ENCODE data around the gene GRIP2. TPM values are rescaled to one million over a fixed set of nuclear protein-coding genes. Genes with fewer than 3 reads are reported as not detected.

GRIP2 gene
- total and polyA plus RNA-seq, 4 donors = 0.50 to 8.6 (median 1.9) TPM

GRCh38 chr3:14446988-14447570, 93.1 kb downstream of the GRIP2 start:
- H3K9me3 ChIP-seq (ENCODE audit: control insufficient read depth, low read length) = no peaks in the 10 kb centered on the region
- no peaks in the 10 kb centered on the region for H3K4me1 ChIP-seq (ENCODE audit: control insufficient read depth in 1 of 2, insufficient read depth in 2 of 2, low read length in 2 of 2)
- 97 to 100% methylated on average over 1 of the region's 1 CpG for WGBS, 2 donors
- DNase-seq = no peak
- no peak overlapping the region for H3K4me3 ChIP-seq (ENCODE audit: low read length in 2 of 2)
- ATAC-seq (ENCODE audit: low FRiP score) = no peak
- intact Hi-C loops (cut with DNase I) = no loop called here
- H3K36me3 ChIP-seq (ENCODE audit: control insufficient read depth in 1 of 2, insufficient read depth in 2 of 2, low read length in 1 of 2) = peaks cover 0 to 5% of the 10 kb centered on the region in 2 donors
- H3K27me3 ChIP-seq (ENCODE audit: control insufficient read depth in 1 of 2, insufficient read depth in 2 of 2, low read length in 1 of 2) = no peaks in the 10 kb centered on the region
- H3K27ac ChIP-seq (ENCODE audit: low read depth in 1 of 2, low read length in 2 of 2) = no peak overlapping the region

GRCh38 chr3:14445773-14446172, 94.4 kb downstream of the GRIP2 start:
- WGBS, 2 donors = 99% methylated on average over 4 of the region's 4 CpGs
- intact Hi-C loops (cut with DNase I) = no loop called here
- ATAC-seq (ENCODE audit: low FRiP score) = no peak
- no peaks in the 10 kb centered on the region for H3K4me1 ChIP-seq (ENCODE audit: control insufficient read depth in 1 of 2, insufficient read depth in 2 of 2, low read length in 2 of 2)
- peaks cover 0 to 5% of the 10 kb centered on the region in 2 donors for H3K36me3 ChIP-seq (ENCODE audit: control insufficient read depth in 1 of 2, insufficient read depth in 2 of 2, low read length in 1 of 2)
- DNase-seq = no peak
- no peak overlapping the region for H3K4me3 ChIP-seq (ENCODE audit: low read length in 2 of 2)
- no peaks in the 10 kb centered on the region for H3K27me3 ChIP-seq (ENCODE audit: control insufficient read depth in 1 of 2, insufficient read depth in 2 of 2, low read length in 1 of 2)
- no peak overlapping the region for H3K27ac ChIP-seq (ENCODE audit: low read depth in 1 of 2, low read length in 2 of 2)
- H3K9me3 ChIP-seq (ENCODE audit: control insufficient read depth, low read length) = no peaks in the 10 kb centered on the region

- no peak overlapping the region for H3K4me3 ChIP-seq (ENCODE audit: low read length in 2 of 2)
- WGBS, 2 donors = 97 to 100% methylated on average over 6 of the region's 6 CpGs
- DNase-seq = no peak
Measured at GRCh38 chr3:14444380-14444779, 95.8 kb downstream of the GRIP2 start.

GRCh38 chr3:14441920-14442300, 98.2 kb downstream of the GRIP2 start:
- Histone ChIP-seq H3K36me3 (ENCODE audit: control insufficient read depth in 1 of 2, insufficient read depth in 2 of 2, low read length in 1 of 2) (peaks cover 0 to 3% of the 10 kb centered on the region in 2 donors), H3K4me3 (ENCODE audit: low read length in 2 of 2) (no peak overlapping the region), H3K9me3 (ENCODE audit: control insufficient read depth, low read length) (no peaks in the 10 kb centered on the region), H3K27ac (ENCODE audit: low read depth in 1 of 2, low read length in 2 of 2) (no peak overlapping the region), H3K4me1 (ENCODE audit: control insufficient read depth in 1 of 2, insufficient read depth in 2 of 2, low read length in 2 of 2) (no peaks in the 10 kb centered on the region), H3K27me3 (ENCODE audit: control insufficient read depth in 1 of 2, insufficient read depth in 2 of 2, low read length in 1 of 2) (no peaks in the 10 kb centered on the region)
- no peak for DNase-seq
- intact Hi-C loops (cut with DNase I) = no loop called here
- WGBS, 2 donors = 98% methylated on average over 6 of the region's 6 CpGs
- no peak for ATAC-seq (ENCODE audit: low FRiP score)

More at GRCh38 chr3:14444380-14444779, 95.8 kb downstream of the GRIP2 start:
- ATAC-seq (ENCODE audit: low FRiP score) = no peak
- H3K27me3 ChIP-seq (ENCODE audit: control insufficient read depth in 1 of 2, insufficient read depth in 2 of 2, low read length in 1 of 2) = no peaks in the 10 kb centered on the region
- no peaks in the 10 kb centered on the region for H3K4me1 ChIP-seq (ENCODE audit: control insufficient read depth in 1 of 2, insufficient read depth in 2 of 2, low read length in 2 of 2)
- peaks cover 0 to 5% of the 10 kb centered on the region in 2 donors for H3K36me3 ChIP-seq (ENCODE audit: control insufficient read depth in 1 of 2, insufficient read depth in 2 of 2, low read length in 1 of 2)
- H3K9me3 ChIP-seq (ENCODE audit: control insufficient read depth, low read length) = no peaks in the 10 kb centered on the region
- intact Hi-C loops (cut with DNase I) = no loop called here
- no peak overlapping the region for H3K27ac ChIP-seq (ENCODE audit: low read depth in 1 of 2, low read length in 2 of 2)

GRCh38 chr3:14441240-14441919, 98.8 kb downstream of the GRIP2 start:
- intact Hi-C loops (cut with DNase I) = no loop called here
- no peak overlapping the region for H3K27ac ChIP-seq (ENCODE audit: low read depth in 1 of 2, low read length in 2 of 2)
- ATAC-seq (ENCODE audit: low FRiP score) (peak; percentile 34), DNase-seq (no peak)
- no peaks in the 10 kb centered on the region for H3K27me3 ChIP-seq (ENCODE audit: control insufficient read depth in 1 of 2, insufficient read depth in 2 of 2, low read length in 1 of 2)
- H3K4me1 ChIP-seq (ENCODE audit: control insufficient read depth in 1 of 2, insufficient read depth in 2 of 2, low read length in 2 of 2) = no peaks in the 10 kb centered on the region
- WGBS, 2 donors = 94 to 95% methylated on average over 18 of the region's 18 CpGs
- no peak overlapping the region for H3K4me3 ChIP-seq (ENCODE audit: low read length in 2 of 2)
- H3K9me3 ChIP-seq (ENCODE audit: control insufficient read depth, low read length) = no peaks in the 10 kb centered on the region
- peaks cover 0 to 3% of the 10 kb centered on the region in 2 donors for H3K36me3 ChIP-seq (ENCODE audit: control insufficient read depth in 1 of 2, insufficient read depth in 2 of 2, low read length in 1 of 2)

- ATAC-seq (ENCODE audit: low FRiP score) (no peak), DNase-seq (no peak)
- no peaks in the 10 kb centered on the region for H3K36me3 ChIP-seq (ENCODE audit: control insufficient read depth in 1 of 2, insufficient read depth in 2 of 2, low read length in 1 of 2)
- H3K9me3 ChIP-seq (ENCODE audit: control insufficient read depth, low read length) = no peaks in the 10 kb centered on the region
- intact Hi-C loops (cut with DNase I) = no loop called here
- 78 to 83% methylated on average over 11 of the region's 11 CpGs for WGBS, 2 donors
- no peaks in the 10 kb centered on the region for H3K4me1 ChIP-seq (ENCODE audit: control insufficient read depth in 1 of 2, insufficient read depth in 2 of 2, low read length in 2 of 2)
- H3K4me3 ChIP-seq (ENCODE audit: low read length in 2 of 2) = no peak overlapping the region
- no peaks in the 10 kb centered on the region for H3K27me3 ChIP-seq (ENCODE audit: control insufficient read depth in 1 of 2, insufficient read depth in 2 of 2, low read length in 1 of 2)
- no peak overlapping the region for H3K27ac ChIP-seq (ENCODE audit: low read depth in 1 of 2, low read length in 2 of 2)
Measured at GRCh38 chr3:14440531-14441239, 99.5 kb downstream of the GRIP2 start.

- H3K27ac ChIP-seq (ENCODE audit: low read depth in 1 of 2, low read length in 2 of 2) = no peak overlapping the region
- no peak for ATAC-seq (ENCODE audit: low FRiP score)
Measured at GRCh38 chr3:14440168-14440518, 100.0 kb downstream of the GRIP2 start.

GRCh38 chr3:14439501-14440167, 100.5 kb downstream of the GRIP2 start:
- Histone ChIP-seq H3K9me3 (ENCODE audit: control insufficient read depth, low read length) (no peaks in the 10 kb centered on the region), H3K27me3 (ENCODE audit: control insufficient read depth in 1 of 2, insufficient read depth in 2 of 2, low read length in 1 of 2) (no peaks in the 10 kb centered on the region), H3K4me1 (ENCODE audit: control insufficient read depth in 1 of 2, insufficient read depth in 2 of 2, low read length in 2 of 2) (no peaks in the 10 kb centered on the region), H3K27ac (ENCODE audit: low read depth in 1 of 2, low read length in 2 of 2) (no peak overlapping the region), H3K4me3 (ENCODE audit: low read length in 2 of 2) (no peak overlapping the region), H3K36me3 (ENCODE audit: control insufficient read depth in 1 of 2, insufficient read depth in 2 of 2, low read length in 1 of 2) (no peaks in the 10 kb centered on the region)
- 35% methylated on average over 13 of the region's 13 CpGs for WGBS, 2 donors
- intact Hi-C loops (cut with DNase I) = no loop called here
- ATAC-seq (ENCODE audit: low FRiP score) (peak; percentile 59), DNase-seq (peak; percentile 86 to 91)

More at GRCh38 chr3:14440168-14440518, 100.0 kb downstream of the GRIP2 start:
- no peak for DNase-seq
- H3K4me3 ChIP-seq (ENCODE audit: low read length in 2 of 2) = no peak overlapping the region
- intact Hi-C loops (cut with DNase I) = no loop called here
- no peaks in the 10 kb centered on the region for H3K27me3 ChIP-seq (ENCODE audit: control insufficient read depth in 1 of 2, insufficient read depth in 2 of 2, low read length in 1 of 2)
- no peaks in the 10 kb centered on the region for H3K9me3 ChIP-seq (ENCODE audit: control insufficient read depth, low read length)
- no peaks in the 10 kb centered on the region for H3K36me3 ChIP-seq (ENCODE audit: control insufficient read depth in 1 of 2, insufficient read depth in 2 of 2, low read length in 1 of 2)
- no peaks in the 10 kb centered on the region for H3K4me1 ChIP-seq (ENCODE audit: control insufficient read depth in 1 of 2, insufficient read depth in 2 of 2, low read length in 2 of 2)
- 76 to 81% methylated on average over 3 of the region's 3 CpGs for WGBS, 2 donors
